IMR-90 (cell line): ENCODE results near the gene F5. TPM values are rescaled to one million over a fixed set of nuclear protein-coding genes. Genes with fewer than 3 reads are reported as not detected.

Experiments
- microRNA-seq, 2 experiments: library from miRNA; stranded (forward) in 1 of 2; unstranded in 1 of 2; fragments of 10-50 nt in 1 of 2; fragments of <30 nt in 1 of 2; gene quantifications in 1 of 2; microRNA quantifications in 1 of 2; one replicate each; pipeline versions ENCODE3 to v1.1.0; 2013 to 2020; ENCODE audit not compliant: insufficient read depth in 1 of 2, insufficient read length in 1 of 2, unreplicated experiment in 1 of 2
- polyA plus RNA-seq, 3 experiments: library from polyadenylated mRNA; depleted of rRNA; stranded (reverse); fragments of >200 nt; gene quantifications; 2 replicates each; pipeline ENCODE4 v1.2.3, GENCODE V29; 2012; ENCODE audit warnings: low replicate concordance in 1 of 3
- small RNA-seq, 5 experiments: library from RNA; depleted of rRNA; stranded (forward); fragments of <200 nt; gene quantifications; one replicate each; pipeline ENCODE3, GENCODE V24; 2012
- total RNA-seq: library from RNA; depleted of rRNA; stranded (reverse); fragments of >200 nt; gene quantifications from 2 replicates; pipeline ENCODE4 v1.2.3, GENCODE V29; 2012; rRNA removed

Gene F5
- total and polyA plus RNA-seq, 2 of the 4 experiments (the other 2 are of a cell fraction) = not detected

Small RNA genes within 50 kb of the gene (microRNA-seq; reads per million reads assigned to microRNA genes)
- gene AL021068.2 (ENCODE audit: insufficient read depth, insufficient read length) = not detected

Small RNA genes within 50 kb of the gene (small RNA-seq; reads per million reads assigned to genes)
- 0 reads per million in 5 experiments for gene AL021068.2

Other genes starting within 250 kb of the F5 start
- gene NME7, start 218.7 kb downstream of the F5 start, total RNA-seq = 18.3 and 44.4 TPM in 2 replicates
- gene NME7, start 218.7 kb downstream of the F5 start, polyA plus RNA-seq (2012; rRNA removed) = 14.6 and 22.4 TPM in 2 replicates
- 24.2 and 38.9 TPM in 2 replicates for gene BLZF1, start 218.3 kb downstream of the F5 start, total RNA-seq
- gene BLZF1, start 218.3 kb downstream of the F5 start, polyA plus RNA-seq (2012; rRNA removed) = 11.4 and 14.2 TPM in 2 replicates
- gene CCDC181, start 159.0 kb downstream of the F5 start, total RNA-seq = 0.28 TPM in 1 of 2 replicates, not detected in the other
- 0.03 and 0.07 TPM in 2 replicates for gene CCDC181, start 159.0 kb downstream of the F5 start, polyA plus RNA-seq (2012; rRNA removed)
- 5.2 and 6.9 TPM in 2 replicates for gene SLC19A2, start 100.5 kb downstream of the F5 start, total RNA-seq
- 3.2 and 3.6 TPM in 2 replicates for gene SLC19A2, start 100.5 kb downstream of the F5 start, polyA plus RNA-seq (2012; rRNA removed)
- gene SELP, start 43.6 kb upstream of the F5 start, total RNA-seq = not detected in 2 replicates
- not detected in 2 replicates for gene SELP, start 43.6 kb upstream of the F5 start, polyA plus RNA-seq (2012; rRNA removed)
- gene SELL, start 125.1 kb upstream of the F5 start, total RNA-seq = not detected in 2 replicates
- not detected in 2 replicates for gene SELL, start 125.1 kb upstream of the F5 start, polyA plus RNA-seq (2012; rRNA removed)
- not detected in 2 replicates for gene SELE, start 147.6 kb upstream of the F5 start, total RNA-seq
- not detected in 2 replicates for gene SELE, start 147.6 kb upstream of the F5 start, polyA plus RNA-seq (2012; rRNA removed)
- 3.4 and 7.2 TPM in 2 replicates for gene METTL18, start 208.4 kb upstream of the F5 start, total RNA-seq
- 1.8 and 2.9 TPM in 2 replicates for gene METTL18, start 208.4 kb upstream of the F5 start, polyA plus RNA-seq (2012; rRNA removed)